HepG2 (cell line): ENCODE data around the gene SEC61G. TPM values are rescaled to one million over a fixed set of nuclear protein-coding genes. Genes with fewer than 3 reads are reported as not detected.

ENCODE experiments used
- ATAC-seq: fragments of 200-7000 bp; cut with Tn5 transposase; 3 replicates; pipeline ENCODE4 v1.9.1; 2020; ENCODE audit warnings: mild to moderate bottlenecking, moderate library complexity
- BruUV-seq: library from RNA; stranded (reverse); fragments of 400-500 nt; replicated peaks from 2 replicates; lab custom pipeline; 2021; lab: Mats Ljungman, UMichigan
- CTCF ChIA-PET: fragments of 300-600 bp; formaldehyde crosslinking; extraction: SDS; loops from one replicate; lab custom pipeline; 2021; ENCODE audit warnings: low total read pairs, inconsistent platforms, low intra/inter-chr PET ratio; lab: Yijun Ruan, JAX
- POLR2A ChIA-PET: fragments of 350-600 bp; sonication (Branson Sonifier 250); formaldehyde crosslinking; loops from one replicate; lab custom pipeline; 2020; ENCODE audit warnings: antibody characterized with exemption, inconsistent platforms; lab: Yijun Ruan, JAX
- DNase-seq: peaks from one replicate; pipeline ENCODE4 v3.0.0-alpha.2; 2015; ENCODE audit warnings: low spot score
- FAIRE-seq: peaks from 3 replicates; lab custom pipeline; 2011; peaks lifted over from hg19 to GRCh38; lab: Jason Lieb, UNC
- H2AFZ ChIP-seq: one replicate; pipeline ENCODE4 v1.6.1; 2011; ENCODE audit warnings: low read length, inconsistent platforms
- H3K27ac ChIP-seq: fragments of 300-600 bp; 3 replicates; pipeline ENCODE4 v1.8.0; 2011; ENCODE audit warnings: mixed run types, mild to moderate bottlenecking, mixed read lengths, low read length, inconsistent platforms; ENCODE audit not compliant: insufficient read depth; ENCODE audit errors: extremely low read length
- H3K27me3 ChIP-seq, 2 experiments: fragments of 200-600 bp in 1 of 2; 2 replicates in 1 of 2; 3 replicates in 1 of 2; pipeline versions ENCODE4 v1.6.0 to v1.8.0; 2011; ENCODE audit warnings: low read length in 2 of 2, mild to moderate bottlenecking in 2 of 2, moderate library complexity in 2 of 2, inconsistent platforms in 1 of 2; ENCODE audit not compliant: insufficient read depth in 2 of 2, control insufficient read depth in 1 of 2
- H3K36me3 ChIP-seq, 2 experiments: fragments of 200-600 bp in 1 of 2; replicated peaks in 1 of 2; 2 replicates in 1 of 2; 3 replicates in 1 of 2; pipeline versions ENCODE4 v1.5.1 to v1.8.0; 2011; ENCODE audit warnings: low read length in 2 of 2, inconsistent platforms in 1 of 2; ENCODE audit not compliant: insufficient read depth in 2 of 2, control insufficient read depth in 1 of 2
- H3K4me1 ChIP-seq: 2 replicates; pipeline ENCODE4 v1.5.1; 2012; ENCODE audit warnings: low read length, inconsistent platforms; ENCODE audit not compliant: insufficient read depth
- H3K4me2 ChIP-seq: 2 replicates; pipeline ENCODE4 v1.6.0; 2011; ENCODE audit warnings: low read depth, low read length, inconsistent platforms
- H3K4me3 ChIP-seq, 3 experiments: fragments of 200-600 bp in 1 of 3; sonication (generic), shearing (Covaris generic) in 1 of 3; replicated peaks in 1 of 3; 2 replicates each; pipeline ENCODE4 v1.5.1; 2011 to 2016; ENCODE audit warnings: low read length in 3 of 3, inconsistent platforms in 2 of 3, low read depth in 2 of 3, mild to moderate bottlenecking in 2 of 3, control low read depth in 1 of 3, mixed read lengths in 1 of 3; ENCODE audit not compliant: insufficient read depth in 1 of 3
- H3K79me2 ChIP-seq: one replicate; pipeline ENCODE4 v1.6.1; 2011; ENCODE audit warnings: low read length, inconsistent platforms; ENCODE audit not compliant: insufficient read depth
- H3K9ac ChIP-seq: 2 replicates; pipeline ENCODE4 v1.6.0; 2011; ENCODE audit warnings: mild to moderate bottlenecking, low read depth, low read length, inconsistent platforms; ENCODE audit not compliant: insufficient read depth
- H3K9me3 ChIP-seq: 2 replicates; pipeline ENCODE4 v1.5.1; 2012; ENCODE audit warnings: mild to moderate bottlenecking, low read length
- H4K20me1 ChIP-seq: 2 replicates; pipeline ENCODE4 v1.6.0; 2011; ENCODE audit warnings: inconsistent platforms, mild to moderate bottlenecking, low read length, moderate library complexity; ENCODE audit not compliant: insufficient read depth
- ATAD3A ChIP-seq: sonication (generic); formaldehyde crosslinking; IDR thresholded peaks from 2 replicates; pipeline ENCODE4 v1.4.0; 2020; ENCODE audit warnings: missing genetic modification reagents
- CBX1 ChIP-seq: IDR thresholded peaks from one replicate; pipeline ENCODE4 v1.6.1; 2016; ENCODE audit warnings: antibody characterized with exemption, low read depth
- CEBPB ChIP-seq: IDR thresholded peaks from 2 replicates; pipeline ENCODE4 v1.6.1; 2011; ENCODE audit warnings: low read depth, low read length, improper control_type of control experiment, borderline replicate concordance
- CEBPG ChIP-seq: IDR thresholded peaks from 2 replicates; pipeline ENCODE4 v1.6.1; 2016
- FOXO1 ChIP-seq: sonication (generic); formaldehyde crosslinking; IDR thresholded peaks from 2 replicates; pipeline ENCODE4 v1.4.0; 2020; ENCODE audit warnings: missing genetic modification reagents
- FOXP4 ChIP-seq: sonication (generic); formaldehyde crosslinking; IDR thresholded peaks from 2 replicates; pipeline ENCODE4 v1.4.0; 2020; ENCODE audit warnings: missing genetic modification reagents
- HOXA3 ChIP-seq: sonication (generic); formaldehyde crosslinking; IDR thresholded peaks from 2 replicates; pipeline ENCODE4 v1.5.0; 2020; ENCODE audit warnings: missing genetic modification reagents
- IRF2 ChIP-seq: IDR thresholded peaks from 2 replicates; pipeline ENCODE4 v1.6.1; 2018; ENCODE audit warnings: missing genetic modification reagents, missing compliant biosample characterization
- KLF11 ChIP-seq: IDR thresholded peaks from 2 replicates; pipeline ENCODE4 v1.6.1; 2016; ENCODE audit warnings: missing compliant biosample characterization
- LCORL ChIP-seq, 2 experiments: fragments of 450-650 bp in 1 of 2; sonication (generic) in 1 of 2; formaldehyde crosslinking in 1 of 2; IDR thresholded peaks; 2 replicates each; pipeline versions ENCODE4 v1.5.0 to v1.6.1; 2017 to 2020; ENCODE audit warnings: antibody characterized with exemption in 1 of 2, missing genetic modification reagents in 1 of 2
- MEF2D ChIP-seq: sonication (generic); formaldehyde crosslinking; IDR thresholded peaks from 2 replicates; pipeline ENCODE4 v1.5.1; 2020; ENCODE audit warnings: mild to moderate bottlenecking, missing genetic modification reagents
- PLSCR1 ChIP-seq: sonication (generic); formaldehyde crosslinking; IDR thresholded peaks from 2 replicates; pipeline ENCODE4 v1.5.0; 2020; ENCODE audit warnings: missing genetic modification reagents, mild to moderate bottlenecking, borderline replicate concordance
- RBFOX2 ChIP-seq: fragments of 200-400 bp; formaldehyde crosslinking; IDR thresholded peaks from 2 replicates; pipeline ENCODE4 v1.6.1; 2017; ENCODE audit warnings: low read depth, mild to moderate bottlenecking, low read length
- RNF2 ChIP-seq: fragments of 450-650 bp; conservative IDR thresholded peaks from 2 replicates; pipeline ENCODE4 v1.6.1; 2016; ENCODE audit warnings: low read depth
- TAF15 ChIP-seq: fragments of 200-400 bp; formaldehyde crosslinking; IDR thresholded peaks from one replicate; pipeline ENCODE4 v1.6.1; 2018; ENCODE audit warnings: mild to moderate bottlenecking, low read depth, low read length; ENCODE audit not compliant: poor library complexity, severe bottlenecking
- ZFP1 ChIP-seq: IDR thresholded peaks from 2 replicates; pipeline ENCODE4 v1.6.1; 2016
- ZMAT3 ChIP-seq: sonication (generic); formaldehyde crosslinking; conservative IDR thresholded peaks from 2 replicates; pipeline ENCODE4 v1.7.0; 2021; ENCODE audit warnings: missing genetic modification reagents
- ZNF276 ChIP-seq: sonication (generic); formaldehyde crosslinking; IDR thresholded peaks from 2 replicates; pipeline ENCODE4 v1.4.0; 2020; ENCODE audit warnings: mild to moderate bottlenecking, low read depth, missing genetic modification reagents
- ZNF441 ChIP-seq: sonication (generic); formaldehyde crosslinking; IDR thresholded peaks from 2 replicates; pipeline ENCODE4 v1.7.0; 2021; ENCODE audit warnings: missing genetic modification reagents, borderline replicate concordance
- WGBS: methylation state at CpG from one replicate; pipeline ENCODE4 v1.1.6; 2017; ENCODE audit warnings: low lambda C conversion rate; 5-methylcytosine and 5-hydroxymethylcytosine counted together
- in situ Hi-C: cut with HindIII; loops from 2 replicates; pipeline ENCODE4 v1.10.0; 2017; ENCODE audit warnings: low pct_unique_long_range_greater_than_20kb; ENCODE audit not compliant: extremely low pct_ligation_motif_present
- intact Hi-C: fragments of 100-400 bp; cut with micrococcal nuclease; formaldehyde crosslinking; loops from one replicate; pipeline ENCODE4 v1.10.0; 2022; ENCODE audit not compliant: unreplicated experiment
- polyA plus RNA-seq, 8 experiments: library from polyadenylated mRNA; depleted of rRNA in 3 of 8; stranded (reverse) in 7 of 8; unstranded in 1 of 8; fragments of >200 nt; fragmentation: Illumina TruSeq in 4 of 8; extraction: Trizol in 4 of 8; gene quantifications; 2 replicates each; pipeline versions ENCODE4 v1.2.1 to v1.2.3, GENCODE V29; 2011 to 2016; ENCODE audit warnings: low read depth in 4 of 8, missing spikeins in 1 of 8, mixed read lengths in 1 of 8; ENCODE audit not compliant: insufficient read depth in 1 of 8
- total RNA-seq, 5 experiments: library from RNA; depleted of rRNA; stranded (reverse); fragments of >200 nt; fragmentation: Illumina TruSeq; extraction: Trizol; gene quantifications; 2 replicates each; pipeline ENCODE4 v1.2.3, GENCODE V29; 2016; ENCODE audit warnings: low read depth in 1 of 5
- TF ChIP-seq, protein P1 (sequence below): sonication (generic); formaldehyde crosslinking; IDR thresholded peaks from 2 replicates; pipeline ENCODE4 v1.4.0; 2020; ENCODE audit warnings: mild to moderate bottlenecking, missing genetic modification reagents

The SEC61G gene
- total and polyA plus RNA-seq, 2 of the 13 experiments (the other 11 are each of a cell fraction or from before 2014, with no cell fraction given): 126 to 328 TPM

DNA sequence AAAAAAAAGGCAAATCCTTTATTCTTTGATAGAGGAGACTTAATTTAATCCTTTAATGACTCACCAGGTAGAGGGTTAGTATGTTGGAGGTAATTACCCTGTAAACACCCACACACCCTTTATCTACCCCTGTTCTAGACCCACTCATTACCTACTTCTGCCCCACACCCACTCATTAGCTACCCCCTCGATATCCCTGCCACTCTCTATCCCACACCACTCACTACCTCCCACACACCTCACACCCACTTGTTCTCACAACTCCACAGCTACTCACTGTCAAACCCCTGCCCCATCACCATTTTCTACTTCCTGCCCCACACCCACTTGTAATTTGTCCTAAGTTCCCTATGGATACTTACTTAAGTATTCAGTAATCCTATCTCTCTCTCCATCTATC is 49.7 kb downstream of the SEC61G start:
- H4K20me1 ChIP-seq: no peaks in the 10 kb centered on the region
- H3K9me3 ChIP-seq: peaks cover 12% of the 10 kb centered on the region; the same call in 1 of the 2 replicates
- no peak for ATAC-seq
- H3K27ac ChIP-seq: no peak overlapping the region
- no peak overlapping the region for H3K9ac ChIP-seq
- ChIA-PET POLR2A (no interaction called here), CTCF (no interaction called here)
- in situ Hi-C loops (no loop called here), intact Hi-C loops (no loop called here)
- H3K4me3 ChIP-seq: no peak overlapping the region
- H3K4me1 ChIP-seq: no peaks in the 10 kb centered on the region
- H3K4me2 ChIP-seq: no peak overlapping the region
- no peak for TF ChIP-seq ZNF276 (CRISPR knock-in tag)
- no peak for TF ChIP-seq RNF2
- TF ChIP-seq CEBPB: no peak
- no peak for TF ChIP-seq ZMAT3
- TF ChIP-seq ZNF441 (CRISPR knock-in tag): no peak
- no peak for TF ChIP-seq TAF15
- TF ChIP-seq, protein P1, sequence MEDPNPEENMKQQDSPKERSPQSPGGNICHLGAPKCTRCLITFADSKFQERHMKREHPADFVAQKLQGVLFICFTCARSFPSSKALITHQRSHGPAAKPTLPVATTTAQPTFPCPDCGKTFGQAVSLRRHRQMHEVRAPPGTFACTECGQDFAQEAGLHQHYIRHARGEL (CRISPR knock-in tag): no peak
- no peak for TF ChIP-seq ATAD3A (CRISPR knock-in tag)
- no peak for TF ChIP-seq HOXA3
- no peak for TF ChIP-seq FOXO1 (CRISPR knock-in tag)
- TF ChIP-seq CBX1: no peak
- TF ChIP-seq ZFP1 (CRISPR knock-in tag): no peak
- no peak for TF ChIP-seq FOXP4 (CRISPR knock-in tag)
- no peak for TF ChIP-seq PLSCR1 (CRISPR knock-in tag)
- TF ChIP-seq RBFOX2: no peak
- TF ChIP-seq CEBPG: no peak
- no peak for TF ChIP-seq KLF11
- TF ChIP-seq IRF2 (CRISPR knock-in tag): no peak
- TF ChIP-seq LCORL (IDR thresholded peaks at IDR 0.05): no peak
- TF ChIP-seq LCORL (CRISPR knock-in tag; IDR thresholded peaks at IDR 0.05): no peak
- TF ChIP-seq MEF2D (CRISPR knock-in tag): no peak
- no peak for DNase-seq
- H3K79me2 ChIP-seq: no peaks in the 10 kb centered on the region
- no peak for FAIRE-seq
- no peaks in the 10 kb centered on the region for H3K36me3 ChIP-seq
- no peaks in the 10 kb centered on the region for H3K27me3 ChIP-seq
- WGBS: 0% methylated on average over 1 of the region's 1 CpG
- H2AFZ ChIP-seq: no peak overlapping the region
- no TSS peak for BruUV-seq
